Stomach (tissue), 4 donors: ENCODE data around the gene FZR1.

Source experiments
- EP300 ChIP-seq: sonication (generic); formaldehyde crosslinking; IDR thresholded peaks from one replicate; pipeline ENCODE4 v1.6.1; 2017; ENCODE audit warnings: antibody characterized with exemption
- POLR2A ChIP-seq, 4 donors: fragments of 450-650 bp; IDR thresholded peaks; one replicate each; pipeline ENCODE4 v1.6.1; 2016; ENCODE audit warnings: antibody characterized with exemption in 4 of 4, control low read depth in 2 of 4, mild to moderate bottlenecking in 1 of 4, moderate library complexity in 1 of 4
- POLR2AphosphoS5 ChIP-seq, 3 donors: sonication (generic); formaldehyde crosslinking; IDR thresholded peaks; one replicate each; pipeline ENCODE4 v1.6.1; 2016; ENCODE audit warnings: antibody characterized with exemption in 3 of 3
- TF ChIP-seq, protein P1 (sequence below), 7 experiments: fragments of 450-650 bp in 4 of 7; fragments of 200-600 bp in 3 of 7; sonication (generic) in 3 of 7; IDR thresholded peaks; one replicate each; pipeline ENCODE4 v1.5.1; 2016 to 2019; ENCODE audit warnings: antibody characterized with exemption in 7 of 7, control low read depth in 2 of 7, mild to moderate bottlenecking in 1 of 7

DNA sequence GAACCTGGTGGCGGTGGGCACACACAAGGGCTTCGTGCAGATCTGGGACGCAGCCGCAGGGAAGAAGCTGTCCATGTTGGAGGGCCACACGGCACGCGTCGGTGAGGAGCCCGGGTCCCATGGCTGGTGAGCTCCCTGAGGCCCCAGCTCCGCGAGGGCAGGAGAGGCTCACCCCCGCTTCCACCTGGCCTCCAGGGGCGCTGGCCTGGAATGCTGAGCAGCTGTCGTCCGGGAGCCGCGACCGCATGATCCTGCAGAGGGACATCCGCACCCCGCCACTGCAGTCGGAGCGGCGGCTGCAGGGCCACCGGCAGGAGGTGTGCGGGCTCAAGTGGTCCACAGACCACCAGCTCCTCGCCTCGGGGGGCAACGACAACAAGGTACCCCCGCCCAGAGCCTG, 25.6 kb downstream of the FZR1 start:
- TF ChIP-seq POLR2A (IDR thresholded peaks at IDR 0.05) (no peak), POLR2AphosphoS5 (IDR thresholded peaks at IDR 0.05) (no peak), EP300 (no peak)
- TF ChIP-seq, protein P1, sequence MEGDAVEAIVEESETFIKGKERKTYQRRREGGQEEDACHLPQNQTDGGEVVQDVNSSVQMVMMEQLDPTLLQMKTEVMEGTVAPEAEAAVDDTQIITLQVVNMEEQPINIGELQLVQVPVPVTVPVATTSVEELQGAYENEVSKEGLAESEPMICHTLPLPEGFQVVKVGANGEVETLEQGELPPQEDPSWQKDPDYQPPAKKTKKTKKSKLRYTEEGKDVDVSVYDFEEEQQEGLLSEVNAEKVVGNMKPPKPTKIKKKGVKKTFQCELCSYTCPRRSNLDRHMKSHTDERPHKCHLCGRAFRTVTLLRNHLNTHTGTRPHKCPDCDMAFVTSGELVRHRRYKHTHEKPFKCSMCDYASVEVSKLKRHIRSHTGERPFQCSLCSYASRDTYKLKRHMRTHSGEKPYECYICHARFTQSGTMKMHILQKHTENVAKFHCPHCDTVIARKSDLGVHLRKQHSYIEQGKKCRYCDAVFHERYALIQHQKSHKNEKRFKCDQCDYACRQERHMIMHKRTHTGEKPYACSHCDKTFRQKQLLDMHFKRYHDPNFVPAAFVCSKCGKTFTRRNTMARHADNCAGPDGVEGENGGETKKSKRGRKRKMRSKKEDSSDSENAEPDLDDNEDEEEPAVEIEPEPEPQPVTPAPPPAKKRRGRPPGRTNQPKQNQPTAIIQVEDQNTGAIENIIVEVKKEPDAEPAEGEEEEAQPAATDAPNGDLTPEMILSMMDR (IDR thresholded peaks at IDR 0.05) = no peak
